ENCODE measurements around the gene SPAG16. TPM values are rescaled to one million over a fixed set of nuclear protein-coding genes. Genes with fewer than 3 reads are reported as not detected.

SPAG16 gene
- total RNA-seq, 1 experiment from 2014 or later = 16.0 TPM

GRCh38 chr2:214393796-214394195, 1109.5 kb downstream of the SPAG16 start (continued):
- no peak for TF ChIP-seq ATF2 (CRISPR knock-in tag; IDR thresholded peaks at IDR 0.05; ENCODE audit: borderline replicate concordance, low read depth)
- TF ChIP-seq, protein P1, sequence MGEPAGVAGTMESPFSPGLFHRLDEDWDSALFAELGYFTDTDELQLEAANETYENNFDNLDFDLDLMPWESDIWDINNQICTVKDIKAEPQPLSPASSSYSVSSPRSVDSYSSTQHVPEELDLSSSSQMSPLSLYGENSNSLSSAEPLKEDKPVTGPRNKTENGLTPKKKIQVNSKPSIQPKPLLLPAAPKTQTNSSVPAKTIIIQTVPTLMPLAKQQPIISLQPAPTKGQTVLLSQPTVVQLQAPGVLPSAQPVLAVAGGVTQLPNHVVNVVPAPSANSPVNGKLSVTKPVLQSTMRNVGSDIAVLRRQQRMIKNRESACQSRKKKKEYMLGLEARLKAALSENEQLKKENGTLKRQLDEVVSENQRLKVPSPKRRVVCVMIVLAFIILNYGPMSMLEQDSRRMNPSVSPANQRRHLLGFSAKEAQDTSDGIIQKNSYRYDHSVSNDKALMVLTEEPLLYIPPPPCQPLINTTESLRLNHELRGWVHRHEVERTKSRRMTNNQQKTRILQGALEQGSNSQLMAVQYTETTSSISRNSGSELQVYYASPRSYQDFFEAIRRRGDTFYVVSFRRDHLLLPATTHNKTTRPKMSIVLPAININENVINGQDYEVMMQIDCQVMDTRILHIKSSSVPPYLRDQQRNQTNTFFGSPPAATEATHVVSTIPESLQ (CRISPR knock-in tag; IDR thresholded peaks at IDR 0.05) = no peak

DNA sequence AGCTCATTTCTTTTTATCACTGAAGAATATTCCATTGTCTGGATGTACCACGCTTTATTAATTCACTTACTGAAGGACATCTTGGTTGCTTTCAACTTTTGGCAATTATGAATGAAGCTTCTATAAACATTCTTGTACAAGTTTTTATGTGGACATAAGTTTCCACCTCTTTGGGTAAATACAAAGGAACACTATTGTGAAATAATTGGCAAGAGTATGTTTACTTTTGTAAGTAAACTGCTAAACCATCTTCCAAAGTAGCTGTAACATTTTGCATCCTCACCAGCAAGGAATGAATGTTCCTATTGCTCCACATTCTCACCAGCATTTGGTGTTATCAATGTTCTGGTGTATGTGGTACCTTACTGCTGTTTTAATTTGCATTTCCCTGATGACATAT, 1110.8 kb downstream of the SPAG16 start:
- no peak for ATAC-seq
- no peak overlapping the region for H3K4me3 Mint-ChIP-seq
- POLR2A ChIA-PET = no interaction called here
- TF ChIP-seq ELF4 (CRISPR knock-in tag; IDR thresholded peaks at IDR 0.05; ENCODE audit: low read depth) (no peak), ATF1 (CRISPR knock-in tag; IDR thresholded peaks at IDR 0.05) (no peak)
- no peaks in the 10 kb centered on the region for H3K9me3 Mint-ChIP-seq
- CTCF ChIA-PET = no interaction called here
- DNase-seq (ENCODE audit: low spot score) = no peak
- no peaks in the 10 kb centered on the region for H3K4me1 Mint-ChIP-seq
- H3K27ac Mint-ChIP-seq = no peak overlapping the region
- no peaks in the 10 kb centered on the region for H3K36me3 Mint-ChIP-seq
- H3K27me3 Mint-ChIP-seq (ENCODE audit: low read depth) = no peaks in the 10 kb centered on the region

DNA sequence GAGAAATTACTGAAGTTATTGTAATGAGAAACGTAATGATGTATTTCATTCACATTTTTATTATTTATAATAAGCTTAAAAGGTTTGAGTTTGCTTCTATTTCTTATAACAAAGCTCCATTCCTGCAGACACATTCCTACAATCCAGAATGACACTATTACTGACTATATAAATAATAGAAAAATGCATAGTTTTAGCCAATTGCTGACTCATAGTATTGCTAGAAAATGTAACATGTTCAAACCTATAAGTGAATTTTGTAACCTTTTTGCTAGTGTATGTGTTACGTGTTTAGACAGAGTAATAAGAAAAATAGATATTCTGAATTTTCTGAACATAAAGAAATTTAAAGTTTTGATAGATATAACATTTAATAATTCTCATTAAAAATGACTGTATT, 1117.3 kb downstream of the SPAG16 start:
- Mint-ChIP-seq H3K4me3 (no peak overlapping the region), H3K9me3 (no peaks in the 10 kb centered on the region)
- CTCF ChIA-PET = no interaction called here
- TF ChIP-seq CREB1 (CRISPR knock-in tag; IDR thresholded peaks at IDR 0.05) (no peak), ATF1 (CRISPR knock-in tag; IDR thresholded peaks at IDR 0.05) (no peak), NFATC4 (CRISPR knock-in tag; IDR thresholded peaks at IDR 0.05) (no peak), CREM (CRISPR knock-in tag; IDR thresholded peaks at IDR 0.05) (no peak), ELF4 (CRISPR knock-in tag; IDR thresholded peaks at IDR 0.05; ENCODE audit: low read depth) (no peak), ATF3 (CRISPR knock-in tag; conservative IDR thresholded peaks at IDR 0.05) (no peak), MXD4 (CRISPR knock-in tag; IDR thresholded peaks at IDR 0.05; ENCODE audit: borderline replicate concordance) (no peak), HMGXB4 (CRISPR knock-in tag; IDR thresholded peaks at IDR 0.05) (no peak), OVOL2 (CRISPR knock-in tag; IDR thresholded peaks at IDR 0.05; ENCODE audit: borderline replicate concordance) (no peak), KAT7 (CRISPR knock-in tag; IDR thresholded peaks at IDR 0.05; ENCODE audit: borderline replicate concordance) (no peak), CDX4 (CRISPR knock-in tag; IDR thresholded peaks at IDR 0.05; ENCODE audit: borderline replicate concordance) (no peak)
- TF ChIP-seq, protein P2, sequence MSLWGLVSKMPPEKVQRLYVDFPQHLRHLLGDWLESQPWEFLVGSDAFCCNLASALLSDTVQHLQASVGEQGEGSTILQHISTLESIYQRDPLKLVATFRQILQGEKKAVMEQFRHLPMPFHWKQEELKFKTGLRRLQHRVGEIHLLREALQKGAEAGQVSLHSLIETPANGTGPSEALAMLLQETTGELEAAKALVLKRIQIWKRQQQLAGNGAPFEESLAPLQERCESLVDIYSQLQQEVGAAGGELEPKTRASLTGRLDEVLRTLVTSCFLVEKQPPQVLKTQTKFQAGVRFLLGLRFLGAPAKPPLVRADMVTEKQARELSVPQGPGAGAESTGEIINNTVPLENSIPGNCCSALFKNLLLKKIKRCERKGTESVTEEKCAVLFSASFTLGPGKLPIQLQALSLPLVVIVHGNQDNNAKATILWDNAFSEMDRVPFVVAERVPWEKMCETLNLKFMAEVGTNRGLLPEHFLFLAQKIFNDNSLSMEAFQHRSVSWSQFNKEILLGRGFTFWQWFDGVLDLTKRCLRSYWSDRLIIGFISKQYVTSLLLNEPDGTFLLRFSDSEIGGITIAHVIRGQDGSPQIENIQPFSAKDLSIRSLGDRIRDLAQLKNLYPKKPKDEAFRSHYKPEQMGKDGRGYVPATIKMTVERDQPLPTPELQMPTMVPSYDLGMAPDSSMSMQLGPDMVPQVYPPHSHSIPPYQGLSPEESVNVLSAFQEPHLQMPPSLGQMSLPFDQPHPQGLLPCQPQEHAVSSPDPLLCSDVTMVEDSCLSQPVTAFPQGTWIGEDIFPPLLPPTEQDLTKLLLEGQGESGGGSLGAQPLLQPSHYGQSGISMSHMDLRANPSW (CRISPR knock-in tag; conservative IDR thresholded peaks at IDR 0.05; ENCODE audit: low read depth) = no peak
- TF ChIP-seq, protein P3, sequence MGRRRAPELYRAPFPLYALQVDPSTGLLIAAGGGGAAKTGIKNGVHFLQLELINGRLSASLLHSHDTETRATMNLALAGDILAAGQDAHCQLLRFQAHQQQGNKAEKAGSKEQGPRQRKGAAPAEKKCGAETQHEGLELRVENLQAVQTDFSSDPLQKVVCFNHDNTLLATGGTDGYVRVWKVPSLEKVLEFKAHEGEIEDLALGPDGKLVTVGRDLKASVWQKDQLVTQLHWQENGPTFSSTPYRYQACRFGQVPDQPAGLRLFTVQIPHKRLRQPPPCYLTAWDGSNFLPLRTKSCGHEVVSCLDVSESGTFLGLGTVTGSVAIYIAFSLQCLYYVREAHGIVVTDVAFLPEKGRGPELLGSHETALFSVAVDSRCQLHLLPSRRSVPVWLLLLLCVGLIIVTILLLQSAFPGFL (CRISPR knock-in tag; IDR thresholded peaks at IDR 0.05; ENCODE audit: borderline replicate concordance) = no peak
- TF ChIP-seq, protein P4, sequence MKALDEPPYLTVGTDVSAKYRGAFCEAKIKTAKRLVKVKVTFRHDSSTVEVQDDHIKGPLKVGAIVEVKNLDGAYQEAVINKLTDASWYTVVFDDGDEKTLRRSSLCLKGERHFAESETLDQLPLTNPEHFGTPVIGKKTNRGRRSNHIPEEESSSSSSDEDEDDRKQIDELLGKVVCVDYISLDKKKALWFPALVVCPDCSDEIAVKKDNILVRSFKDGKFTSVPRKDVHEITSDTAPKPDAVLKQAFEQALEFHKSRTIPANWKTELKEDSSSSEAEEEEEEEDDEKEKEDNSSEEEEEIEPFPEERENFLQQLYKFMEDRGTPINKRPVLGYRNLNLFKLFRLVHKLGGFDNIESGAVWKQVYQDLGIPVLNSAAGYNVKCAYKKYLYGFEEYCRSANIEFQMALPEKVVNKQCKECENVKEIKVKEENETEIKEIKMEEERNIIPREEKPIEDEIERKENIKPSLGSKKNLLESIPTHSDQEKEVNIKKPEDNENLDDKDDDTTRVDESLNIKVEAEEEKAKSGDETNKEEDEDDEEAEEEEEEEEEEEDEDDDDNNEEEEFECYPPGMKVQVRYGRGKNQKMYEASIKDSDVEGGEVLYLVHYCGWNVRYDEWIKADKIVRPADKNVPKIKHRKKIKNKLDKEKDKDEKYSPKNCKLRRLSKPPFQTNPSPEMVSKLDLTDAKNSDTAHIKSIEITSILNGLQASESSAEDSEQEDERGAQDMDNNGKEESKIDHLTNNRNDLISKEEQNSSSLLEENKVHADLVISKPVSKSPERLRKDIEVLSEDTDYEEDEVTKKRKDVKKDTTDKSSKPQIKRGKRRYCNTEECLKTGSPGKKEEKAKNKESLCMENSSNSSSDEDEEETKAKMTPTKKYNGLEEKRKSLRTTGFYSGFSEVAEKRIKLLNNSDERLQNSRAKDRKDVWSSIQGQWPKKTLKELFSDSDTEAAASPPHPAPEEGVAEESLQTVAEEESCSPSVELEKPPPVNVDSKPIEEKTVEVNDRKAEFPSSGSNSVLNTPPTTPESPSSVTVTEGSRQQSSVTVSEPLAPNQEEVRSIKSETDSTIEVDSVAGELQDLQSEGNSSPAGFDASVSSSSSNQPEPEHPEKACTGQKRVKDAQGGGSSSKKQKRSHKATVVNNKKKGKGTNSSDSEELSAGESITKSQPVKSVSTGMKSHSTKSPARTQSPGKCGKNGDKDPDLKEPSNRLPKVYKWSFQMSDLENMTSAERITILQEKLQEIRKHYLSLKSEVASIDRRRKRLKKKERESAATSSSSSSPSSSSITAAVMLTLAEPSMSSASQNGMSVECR (CRISPR knock-in tag; IDR thresholded peaks at IDR 0.05; ENCODE audit: borderline replicate concordance) = no peak

More for the DNA sequence above, 1117.3 kb downstream of the SPAG16 start:
- Mint-ChIP-seq H3K4me1 (no peaks in the 10 kb centered on the region), H3K27ac (no peak overlapping the region), H3K27me3 (ENCODE audit: low read depth) (no peaks in the 10 kb centered on the region), H3K36me3 (no peaks in the 10 kb centered on the region)
- POLR2A ChIA-PET = no interaction called here
- ATAC-seq (no peak), DNase-seq (ENCODE audit: low spot score) (no peak)
